Activated T-cell treated with anti-CD3 and anti-CD28 coated beads for 24 hours (primary cell): ENCODE results near the gene NFATC2.
"Not testable (repeated sequence)": the region's sequence is repeated elsewhere in the genome, so short reads cannot be mapped to it uniquely, and the experiment has no call there.

Experiments used
- DNase-seq: peaks from one replicate; pipeline ENCODE4 v3.0.0-alpha.2; 2020; ENCODE audit warnings: low read depth

NFATC2 gene

GRCh38 chr20:51542571-51543421 is at the start of gene NFATC2:
Gene NFATC2 (minus strand): TSS chr20:51542719. CDS start chr20:51542499, 220 bp downstream.
- peak; percentile 48 for DNase-seq

GRCh38 chr20:51591871-51592270 is 49.4 kb upstream of the NFATC2 start:
- DNase-seq, result no peak

GRCh38 chr20:51588762-51589161 is 46.2 kb upstream of the NFATC2 start:
- DNase-seq, result no peak

DNA sequence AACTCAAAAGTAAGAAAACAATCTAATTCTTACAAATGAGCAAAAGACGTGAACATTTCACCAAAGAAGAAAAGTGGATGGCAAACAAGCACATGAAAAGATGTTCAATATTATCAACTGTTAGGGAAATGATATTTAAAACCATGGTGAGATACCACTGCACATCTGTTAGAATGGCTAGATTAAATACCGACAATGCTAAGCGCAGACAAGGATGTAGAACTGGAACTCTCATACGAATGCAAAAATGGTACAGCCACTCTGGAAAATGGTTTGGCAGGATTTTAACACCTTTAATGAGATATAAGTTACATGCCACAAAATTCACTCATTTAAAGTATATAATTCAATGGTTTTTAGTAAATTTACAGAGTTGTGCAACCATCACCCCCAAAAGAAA is 44.6 kb upstream of the NFATC2 start:
- no peak for DNase-seq

DNA sequence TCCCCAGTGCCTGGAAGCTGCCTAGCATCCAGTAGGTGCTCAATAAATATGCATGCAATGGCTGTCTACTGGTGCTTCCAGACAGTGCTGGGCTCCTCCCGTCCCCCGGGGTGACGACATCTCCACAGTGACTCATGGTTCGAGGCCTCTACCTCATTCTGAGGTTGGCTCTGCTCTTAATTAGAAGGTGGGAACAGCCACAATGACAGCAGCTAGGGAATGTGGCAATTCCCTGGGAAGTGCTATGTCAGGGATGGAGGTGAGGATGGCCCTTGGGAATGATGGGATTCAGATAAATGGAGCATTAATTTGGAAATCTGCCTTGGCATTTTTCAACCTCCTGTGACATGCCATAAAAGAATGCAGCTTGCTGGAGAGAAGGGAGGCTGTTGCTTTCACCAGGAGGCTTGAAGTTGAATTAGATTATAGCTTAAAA is 43.5 kb upstream of the NFATC2 start:
- no peak for DNase-seq

DNA sequence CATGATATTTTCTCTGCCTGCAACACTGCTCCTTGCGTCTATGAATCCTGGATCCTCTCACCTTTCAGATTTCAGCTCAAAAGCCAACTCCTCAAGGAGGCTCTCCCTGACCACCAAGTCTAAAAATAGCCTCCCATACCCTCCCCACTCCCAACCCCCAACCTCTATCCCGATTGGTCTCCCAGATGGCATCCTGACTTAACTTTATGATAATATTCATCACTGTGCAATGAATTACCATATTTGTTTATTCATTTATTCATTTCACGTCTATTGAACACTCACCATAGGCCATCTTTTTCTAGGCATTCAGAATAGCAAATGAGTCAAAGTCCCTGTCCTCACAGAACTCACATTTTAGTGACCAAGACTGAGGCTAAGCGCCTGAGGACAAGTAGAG is 42.6 kb upstream of the NFATC2 start:
- DNase-seq, result no peak

DNA sequence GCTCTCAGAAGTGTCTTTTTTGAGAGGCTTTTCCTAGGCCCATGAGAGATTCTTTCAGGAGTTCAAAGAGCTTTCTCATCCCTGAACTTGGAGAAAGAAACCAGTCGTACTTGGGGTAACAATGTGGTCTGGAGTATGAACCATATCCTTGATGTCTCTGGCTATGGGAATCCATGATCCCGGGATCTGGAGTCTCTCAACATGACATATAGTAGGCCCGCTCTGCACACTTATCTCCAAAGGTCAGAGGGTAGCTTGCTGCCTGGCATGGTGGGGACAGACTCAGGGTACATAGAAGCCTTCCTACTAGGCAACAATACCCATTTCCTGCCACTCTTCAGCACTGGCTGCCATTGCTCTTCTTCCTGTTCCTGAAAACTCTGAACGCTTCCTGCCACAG is 42.2 kb upstream of the NFATC2 start:
- DNase-seq, result no peak

DNA sequence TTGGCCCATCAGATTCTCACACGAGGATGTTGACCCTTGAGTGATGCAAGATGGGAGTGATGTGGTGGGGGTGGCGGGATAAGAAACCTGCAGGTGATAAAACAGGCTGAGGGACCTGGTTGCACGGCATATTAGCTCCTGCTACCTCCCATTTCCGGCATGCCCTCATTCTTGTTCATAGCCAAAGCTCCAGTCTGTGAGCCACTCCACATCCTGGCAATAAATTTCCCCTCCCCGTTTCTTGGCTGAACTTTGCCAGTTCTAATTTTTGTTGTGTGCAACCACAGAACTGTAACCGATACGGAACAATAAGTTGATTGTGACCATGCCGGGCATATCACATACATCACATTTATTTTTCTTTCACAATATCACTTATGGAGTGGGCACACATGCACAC is 41.6 kb upstream of the NFATC2 start:
- DNase-seq, result no peak

GRCh38 chr20:51583499-51583898 is 41.0 kb upstream of the NFATC2 start:
- no peak for DNase-seq

GRCh38 chr20:51583073-51583472 is 40.6 kb upstream of the NFATC2 start:
- DNase-seq, result no peak

GRCh38 chr20:51581571-51581970 is 39.1 kb upstream of the NFATC2 start:
- no peak for DNase-seq

DNA sequence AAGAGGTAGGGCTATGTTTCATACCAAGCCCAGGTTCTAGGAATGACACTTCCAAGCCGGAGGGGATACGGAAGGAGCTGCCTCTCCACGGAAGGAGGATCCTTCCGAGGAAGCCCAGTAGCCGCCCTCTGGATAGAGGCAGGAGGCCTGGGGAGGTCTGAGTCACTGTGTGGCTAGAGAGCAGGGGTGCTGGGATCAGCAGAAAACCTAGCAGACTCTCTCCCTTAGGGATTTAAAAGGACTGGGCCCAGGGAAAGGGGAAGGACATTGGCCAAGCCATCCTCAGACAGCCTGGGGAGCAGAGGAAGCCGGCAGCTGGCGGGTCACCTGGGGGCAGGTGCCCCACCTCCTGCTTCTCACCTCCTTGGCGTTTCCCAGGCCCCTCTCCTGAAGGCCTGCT is 36.6 kb upstream of the NFATC2 start:
- DNase-seq, result no peak

GRCh38 chr20:51578145-51578459 is 35.6 kb upstream of the NFATC2 start:
- no peak for DNase-seq

DNA sequence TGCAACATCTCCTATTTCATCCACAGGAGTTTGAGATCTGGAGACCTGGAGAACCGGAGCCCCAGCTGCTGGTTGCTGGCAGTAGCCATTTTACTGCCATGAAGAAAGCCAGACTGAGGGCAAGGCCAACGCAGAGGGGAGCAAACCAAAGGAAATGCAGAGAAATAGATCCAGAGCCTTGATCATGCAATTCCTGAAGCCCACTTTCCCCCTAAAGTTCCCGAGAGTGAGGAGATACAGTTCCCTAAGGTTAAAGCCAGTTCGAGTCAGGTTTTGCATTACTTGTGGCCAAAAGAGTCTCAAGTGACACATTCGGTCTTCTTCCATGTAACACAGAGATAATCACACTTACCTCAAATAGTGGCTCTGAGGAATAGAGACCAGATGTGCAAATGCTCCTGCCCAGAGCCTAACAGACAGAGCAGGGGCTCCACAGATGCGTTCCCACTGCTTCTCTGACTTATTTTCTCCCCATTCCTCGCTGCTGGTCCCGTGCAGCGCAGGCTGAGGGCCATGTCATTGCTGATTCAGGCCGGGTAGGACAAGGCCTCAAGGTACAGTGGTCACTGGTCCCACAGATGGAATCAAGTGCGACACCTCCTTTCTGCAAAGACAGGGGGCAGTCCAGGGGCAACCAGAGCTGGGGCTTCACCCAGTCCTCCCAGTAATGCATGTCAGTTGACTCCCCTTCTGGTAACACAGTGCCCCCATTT is 35.1 kb upstream of the NFATC2 start:
- DNase-seq, result no peak

DNA sequence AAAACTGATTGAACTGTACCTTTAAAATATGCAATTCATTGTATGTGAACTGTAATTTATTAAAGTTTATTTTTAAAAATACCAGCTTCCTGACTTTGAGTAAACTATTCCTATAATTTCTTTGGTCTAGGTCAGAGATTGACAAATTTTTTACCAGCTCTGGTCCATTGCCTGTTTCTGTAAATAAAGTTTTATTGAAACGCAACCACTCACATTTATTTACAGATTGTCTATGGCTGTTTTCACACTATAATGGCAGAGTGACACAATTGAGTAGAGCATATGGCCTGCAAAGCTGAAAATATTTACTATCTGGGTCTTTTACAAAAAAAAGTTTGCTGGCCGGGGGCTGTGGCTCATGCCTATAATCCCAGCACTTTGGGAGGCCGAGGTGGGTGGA is 33.0 kb upstream of the NFATC2 start:
- DNase-seq, result no peak

GRCh38 chr20:51574248-51575033 is 31.9 kb upstream of the NFATC2 start:
- no peak for DNase-seq

- DNase-seq, result no peak
Measured at GRCh38 chr20:51573576-51574243, 31.2 kb upstream of the NFATC2 start.

DNA sequence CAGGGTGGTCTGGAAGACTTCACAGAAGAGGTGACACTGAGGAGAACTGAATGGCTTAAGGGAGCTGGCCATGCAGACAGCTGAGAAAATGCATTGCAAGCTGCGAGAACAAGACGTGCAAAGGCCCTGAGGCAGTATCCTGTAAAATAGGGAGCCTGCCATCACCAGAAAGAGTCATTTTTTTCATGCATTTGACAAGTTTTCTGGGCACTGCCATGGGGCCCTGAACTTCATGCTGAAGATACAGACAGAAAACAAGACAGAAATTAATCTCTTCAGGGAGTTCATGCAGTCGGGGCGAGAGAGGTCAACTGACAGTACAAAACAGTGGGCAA is 28.9 kb upstream of the NFATC2 start:
- no peak for DNase-seq

- no peak for DNase-seq
Measured at GRCh38 chr20:51570739-51571459, 28.4 kb upstream of the NFATC2 start.

GRCh38 chr20:51569815-51570738 is 27.6 kb upstream of the NFATC2 start:
- no peak for DNase-seq

- DNase-seq, result not testable (repeated sequence)
Measured at GRCh38 chr20:51568533-51568932, 26.0 kb upstream of the NFATC2 start.
